GM03348 (cell line): ENCODE data around the gene SLC29A2.

Source experiments
- DNase-seq: peaks from one replicate; pipeline ENCODE4 v3.0.0; 2012; ENCODE audit warnings: low spot score

SLC29A2 gene

DNA sequence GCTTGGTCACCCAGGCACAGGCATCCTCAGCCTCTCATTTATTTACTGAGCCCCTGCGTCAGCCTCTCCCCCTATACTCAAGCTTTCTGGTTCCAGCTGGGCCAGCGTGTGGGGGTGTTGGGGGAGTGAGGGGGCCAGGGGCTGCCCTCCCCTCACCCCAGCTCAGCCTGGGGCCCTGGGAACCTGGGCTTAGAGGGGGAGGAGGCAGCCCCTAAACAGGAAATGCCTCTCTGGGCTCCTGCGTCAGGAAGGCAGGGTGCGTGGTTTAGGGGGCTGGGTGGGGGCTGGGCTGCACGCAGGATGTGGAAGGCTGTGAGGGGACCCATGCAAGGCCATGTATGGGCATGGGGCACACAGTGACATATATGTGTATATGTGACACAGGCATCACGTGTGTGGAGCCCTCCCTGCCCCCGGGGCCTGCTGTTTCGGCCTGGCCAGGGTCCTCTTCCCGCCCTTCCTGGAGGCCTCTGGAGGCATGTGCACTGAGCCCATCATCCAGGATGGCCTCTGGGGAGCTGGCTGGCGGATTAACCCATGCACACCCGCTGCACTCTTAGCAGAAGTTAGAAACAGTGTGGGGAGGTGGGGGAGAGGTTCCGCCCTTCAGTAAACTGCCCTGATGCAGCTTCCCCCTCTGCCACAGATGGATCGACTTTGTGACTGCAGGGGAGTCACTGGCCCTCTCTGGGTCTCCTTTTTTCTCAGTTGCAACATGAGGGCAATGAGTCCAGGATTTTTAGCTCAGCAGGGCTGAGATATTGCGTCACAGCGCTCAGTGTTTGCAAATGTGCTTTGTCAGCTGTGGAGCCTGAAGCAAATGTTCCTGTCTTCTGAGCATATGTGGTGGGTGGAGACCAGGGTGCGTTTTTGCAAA is 53.6 kb downstream of the SLC29A2 start:
- peak; percentile 56 for DNase-seq

DNA sequence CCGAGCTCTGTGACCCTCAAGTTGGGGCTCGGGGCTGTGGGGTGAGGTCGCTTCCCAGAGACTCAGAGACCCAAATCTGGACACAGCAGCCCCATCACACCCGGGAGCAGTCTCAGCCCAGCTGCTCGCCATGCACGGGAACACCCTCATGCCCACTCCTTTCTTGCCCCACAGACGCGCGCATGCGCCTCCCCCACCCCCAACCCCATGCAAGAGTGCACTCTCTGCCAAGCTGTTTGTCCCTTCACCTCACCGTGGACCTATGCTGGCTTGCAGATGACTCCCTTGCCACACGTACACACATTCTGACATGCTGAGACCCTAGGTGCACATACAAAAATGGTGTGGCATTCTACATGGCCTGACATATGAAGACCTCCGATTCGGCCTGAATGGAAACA is 54.2 kb downstream of the SLC29A2 start:
- peak; percentile 74 for DNase-seq

GRCh38 chr11:66316849-66317251 is 54.7 kb downstream of the SLC29A2 start, which contains the start of gene CD248:
Gene CD248, minus strand, starts transcription at chr11:66317044. Its CDS starts 17 bp downstream, at chr11:66317027.
- DNase-seq, result peak; percentile 91

- DNase-seq, result peak; percentile 22
Observed at GRCh38 chr11:66315921-66316811, 55.4 kb downstream of the SLC29A2 start.

DNA sequence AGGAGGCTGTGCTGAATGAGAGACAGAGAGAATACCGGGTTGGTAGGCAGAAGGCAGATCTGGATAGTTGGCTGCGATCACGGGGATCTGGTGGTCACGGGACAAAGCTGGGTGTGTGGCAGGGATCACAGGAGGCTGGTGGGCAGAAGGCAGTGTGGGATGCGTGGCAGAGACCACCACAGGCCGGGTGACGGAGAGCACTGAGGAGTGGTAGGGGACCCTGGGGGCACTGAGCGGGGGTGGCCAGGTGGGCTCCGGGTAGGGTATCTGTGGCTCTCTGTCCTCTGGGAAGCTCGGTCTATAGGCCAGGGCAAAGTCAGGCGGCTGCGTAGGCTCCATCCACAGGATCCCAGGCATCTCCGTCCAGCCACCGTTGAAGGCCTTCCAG is 56.1 kb downstream of the SLC29A2 start:
- DNase-seq, result no peak

DNA sequence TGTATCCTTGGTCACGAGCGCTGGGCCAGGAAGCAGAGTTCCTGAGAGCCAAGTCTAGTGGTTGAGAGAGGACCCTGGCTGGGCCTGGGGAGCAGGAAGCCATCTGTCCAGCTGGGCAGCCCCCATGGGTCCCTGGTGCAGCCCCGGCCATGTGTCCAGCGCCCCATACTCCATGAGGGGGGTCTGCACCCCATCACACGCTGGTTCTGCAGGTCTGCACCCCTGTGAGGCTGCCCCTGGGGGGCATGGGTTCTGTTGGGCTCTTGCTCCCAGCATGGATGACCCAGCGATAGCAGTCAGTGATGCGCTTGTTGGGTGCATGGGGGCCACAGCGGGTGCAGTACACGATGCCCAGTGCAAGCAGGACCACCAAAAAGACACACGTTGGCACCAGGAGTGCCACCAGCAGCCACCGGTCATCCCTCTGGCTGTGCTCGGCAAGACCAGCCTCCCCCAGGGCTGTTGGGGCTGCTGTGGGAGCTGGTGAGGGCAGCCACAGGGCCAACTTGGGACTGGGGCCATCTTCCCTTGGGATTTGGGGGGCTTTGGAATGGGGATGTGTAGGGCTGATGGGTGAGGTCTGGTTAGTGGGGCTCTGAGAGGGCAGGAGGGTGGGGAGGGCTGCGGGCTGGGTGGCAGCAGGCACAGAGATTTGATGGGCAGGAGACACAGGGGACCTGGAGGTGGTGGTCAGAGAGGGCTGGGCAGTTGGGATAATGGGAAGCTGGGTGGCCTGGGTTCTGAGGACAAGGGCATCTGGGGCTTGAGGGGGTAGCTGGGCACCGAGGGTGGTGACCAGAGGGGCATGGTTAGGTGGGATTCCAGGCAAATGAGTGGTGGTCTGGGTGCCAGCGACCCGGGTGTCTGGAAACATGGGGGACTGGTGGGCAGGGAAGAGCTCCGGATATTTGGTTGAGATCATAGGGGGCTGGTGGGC is 56.7 kb downstream of the SLC29A2 start:
- no peak for DNase-seq

DNA sequence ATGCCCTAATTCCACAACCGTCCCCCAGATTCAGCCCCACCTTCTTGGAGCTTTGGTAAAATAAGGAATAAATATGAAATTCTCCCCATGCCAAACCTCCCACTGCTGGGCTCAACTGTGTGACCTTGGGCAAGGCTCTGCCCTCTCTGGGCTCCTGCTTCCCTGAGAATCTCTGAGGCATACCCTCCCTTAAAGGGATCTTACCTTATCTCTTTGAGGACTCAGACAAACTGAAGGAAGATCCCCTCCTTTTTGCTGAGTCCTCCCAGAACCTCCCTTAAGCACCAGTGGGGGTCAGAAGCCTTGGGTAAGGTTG is 57.4 kb downstream of the SLC29A2 start:
- no peak for DNase-seq

GRCh38 chr11:66313321-66314185 is 58.0 kb downstream of the SLC29A2 start:
- peak; percentile 58 for DNase-seq

GRCh38 chr11:66312549-66313320 is 58.8 kb downstream of the SLC29A2 start:
- peak; percentile 97 for DNase-seq
